ENCODE measurements around the gene CRISPLD2.

CRISPLD2 gene

GRCh38 chr16:84909476-84910085 lies 89.8 kb downstream of the CRISPLD2 start:
- no peak for DNase-seq (ENCODE audit: low read depth, low spot score)

DNA sequence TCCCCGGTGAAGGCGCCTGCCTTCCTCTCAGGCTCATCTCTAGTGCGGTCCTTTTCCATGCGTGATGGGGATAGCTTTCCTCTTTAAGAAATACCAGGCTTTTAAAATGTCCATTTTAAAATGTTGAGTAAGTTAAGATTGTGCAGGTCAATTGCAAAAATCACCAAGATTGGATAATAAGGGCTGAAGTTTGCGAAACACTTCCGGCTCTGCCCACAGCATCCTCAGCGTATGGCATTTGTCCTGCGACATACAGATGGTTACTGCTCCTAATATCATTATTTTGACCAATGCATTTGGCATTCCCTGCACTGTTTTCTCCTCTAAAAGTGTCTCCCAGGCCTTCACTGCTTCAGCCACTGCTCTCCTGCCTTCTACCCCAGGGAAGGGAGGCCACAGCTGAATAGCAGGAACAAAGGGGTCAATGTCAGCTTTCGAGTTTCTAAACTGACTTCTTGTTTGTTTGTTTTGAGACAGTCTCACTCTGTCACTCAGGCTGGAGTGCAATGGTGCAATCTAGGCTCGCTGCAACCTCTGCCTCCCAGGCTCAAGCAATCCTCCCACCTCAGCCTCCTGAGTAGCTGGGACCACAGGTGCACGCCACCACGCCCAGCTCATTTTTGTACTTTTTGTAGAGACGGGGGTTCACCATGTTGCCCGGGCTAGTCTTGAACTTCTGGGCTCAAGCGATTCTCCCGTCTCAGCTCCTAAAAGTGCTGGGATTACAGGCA lies 91.9 kb downstream of the CRISPLD2 start:
- no peak for DNase-seq (ENCODE audit: low read depth, low spot score)

GRCh38 chr16:84913315-84913714 lies 93.5 kb downstream of the CRISPLD2 start:
- DNase-seq (ENCODE audit: low read depth, low spot score): no peak

DNA sequence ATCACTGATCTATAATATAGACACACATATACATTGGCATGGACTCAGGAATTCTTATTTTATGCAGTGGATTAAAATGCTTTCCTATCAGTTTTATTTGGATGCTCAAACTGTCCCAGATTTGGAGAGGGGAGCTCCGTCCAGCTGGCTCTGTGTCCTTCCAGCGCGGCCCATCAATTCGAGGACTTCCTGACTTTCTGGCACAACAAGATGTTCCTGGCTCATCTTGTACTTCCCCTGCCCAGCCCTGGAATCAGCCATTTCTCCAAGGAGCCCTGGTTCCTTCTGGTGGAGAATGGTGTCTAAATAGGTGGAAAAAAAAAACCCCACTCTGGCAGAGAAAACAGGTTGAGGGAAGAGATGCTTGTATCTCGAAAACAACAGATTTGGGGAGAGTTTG lies 94.5 kb downstream of the CRISPLD2 start:
- DNase-seq (ENCODE audit: low read depth, low spot score): no peak

DNA sequence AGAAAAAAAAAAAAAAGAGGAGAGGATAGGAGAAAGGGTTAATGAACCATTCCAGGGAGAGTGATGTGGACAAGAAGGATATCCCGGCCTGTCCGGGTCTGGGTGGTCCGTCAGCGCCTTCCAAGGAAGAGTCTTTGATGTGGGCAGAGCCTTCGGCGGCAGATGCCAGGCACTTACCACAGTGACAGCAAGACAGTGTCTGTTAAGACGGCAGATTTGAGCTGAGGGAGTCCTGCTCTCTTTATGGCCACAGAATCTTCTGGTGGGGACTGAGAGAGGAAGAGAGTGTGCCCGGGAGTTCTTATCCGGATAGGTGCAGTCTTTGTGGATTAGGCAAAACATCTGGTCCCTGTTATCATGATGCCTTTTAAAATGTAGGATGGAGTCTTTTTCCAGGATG lies 96.4 kb downstream of the CRISPLD2 start:
- no peak for DNase-seq (ENCODE audit: low read depth, low spot score)

DNA sequence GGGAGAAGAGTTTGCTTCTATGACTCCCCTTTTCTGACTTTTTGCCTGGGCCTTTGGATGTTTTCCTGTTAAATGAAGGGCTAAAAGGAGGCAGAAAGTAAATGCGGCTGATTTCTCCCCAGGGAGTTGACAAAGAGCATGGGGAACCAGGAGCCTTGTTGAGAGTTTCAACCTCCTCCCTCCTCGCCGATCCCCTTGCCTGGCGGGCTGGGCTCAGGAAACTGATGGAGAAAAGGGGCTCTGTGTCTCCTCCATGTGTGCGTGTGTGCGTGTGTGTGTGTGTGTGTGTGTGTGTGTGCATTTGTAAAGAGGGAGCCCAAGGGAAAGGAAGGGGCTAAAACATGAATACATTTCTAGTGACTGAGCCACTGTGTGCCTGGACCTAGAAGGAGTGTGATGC lies 97.1 kb downstream of the CRISPLD2 start:
- no peak for DNase-seq (ENCODE audit: low read depth, low spot score)

- DNase-seq (ENCODE audit: low read depth, low spot score): no peak
Measured at GRCh38 chr16:84917492-84917891, 97.7 kb downstream of the CRISPLD2 start.

GRCh38 chr16:84918006-84918909 lies 98.5 kb downstream of the CRISPLD2 start:
- no peak for DNase-seq (ENCODE audit: low read depth, low spot score)

DNA sequence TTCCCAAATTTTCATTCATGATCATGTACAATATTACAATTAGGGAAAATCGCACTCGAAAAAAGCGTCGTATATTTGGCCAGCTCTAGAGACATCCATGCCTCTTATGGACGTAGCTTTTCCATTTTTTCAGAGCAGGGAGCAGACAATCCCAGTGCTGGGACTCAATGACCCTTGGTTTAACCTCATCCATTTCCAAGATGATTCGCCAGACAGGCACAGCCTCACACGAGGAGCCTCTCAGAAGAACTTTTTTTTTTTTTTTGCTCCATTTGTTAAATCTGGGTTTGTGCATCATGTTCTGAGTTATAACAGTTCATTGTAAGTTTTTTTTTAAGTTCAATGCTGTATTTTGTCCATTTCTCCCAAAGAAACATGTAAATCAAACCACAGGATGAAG lies 99.5 kb downstream of the CRISPLD2 start:
- no peak for DNase-seq (ENCODE audit: low read depth, low spot score)

DNA sequence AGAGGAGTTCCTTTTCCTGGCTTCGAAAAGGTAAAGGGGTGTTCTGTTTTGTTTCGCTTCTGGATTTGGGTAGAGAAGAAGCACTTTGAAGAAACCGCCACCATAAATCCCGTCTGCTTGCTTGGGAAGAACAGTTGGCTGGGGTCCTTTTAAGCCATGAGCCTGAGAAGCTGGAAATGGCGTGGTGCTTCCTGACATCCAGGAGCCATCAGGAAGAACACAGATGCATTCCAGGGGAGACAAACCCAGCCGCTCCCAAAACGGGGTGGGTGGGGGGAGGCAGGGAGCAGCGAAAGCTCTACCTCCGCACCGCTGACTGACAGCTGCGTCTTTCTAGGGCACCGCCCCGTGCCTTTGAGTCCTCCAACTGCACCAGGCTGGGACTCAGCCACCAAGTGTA lies 99.9 kb downstream of the CRISPLD2 start:
- DNase-seq (ENCODE audit: low read depth, low spot score): no peak

GRCh38 chr16:84920333-84920732 lies 100.5 kb downstream of the CRISPLD2 start:
- no peak for DNase-seq (ENCODE audit: low read depth, low spot score)

DNA sequence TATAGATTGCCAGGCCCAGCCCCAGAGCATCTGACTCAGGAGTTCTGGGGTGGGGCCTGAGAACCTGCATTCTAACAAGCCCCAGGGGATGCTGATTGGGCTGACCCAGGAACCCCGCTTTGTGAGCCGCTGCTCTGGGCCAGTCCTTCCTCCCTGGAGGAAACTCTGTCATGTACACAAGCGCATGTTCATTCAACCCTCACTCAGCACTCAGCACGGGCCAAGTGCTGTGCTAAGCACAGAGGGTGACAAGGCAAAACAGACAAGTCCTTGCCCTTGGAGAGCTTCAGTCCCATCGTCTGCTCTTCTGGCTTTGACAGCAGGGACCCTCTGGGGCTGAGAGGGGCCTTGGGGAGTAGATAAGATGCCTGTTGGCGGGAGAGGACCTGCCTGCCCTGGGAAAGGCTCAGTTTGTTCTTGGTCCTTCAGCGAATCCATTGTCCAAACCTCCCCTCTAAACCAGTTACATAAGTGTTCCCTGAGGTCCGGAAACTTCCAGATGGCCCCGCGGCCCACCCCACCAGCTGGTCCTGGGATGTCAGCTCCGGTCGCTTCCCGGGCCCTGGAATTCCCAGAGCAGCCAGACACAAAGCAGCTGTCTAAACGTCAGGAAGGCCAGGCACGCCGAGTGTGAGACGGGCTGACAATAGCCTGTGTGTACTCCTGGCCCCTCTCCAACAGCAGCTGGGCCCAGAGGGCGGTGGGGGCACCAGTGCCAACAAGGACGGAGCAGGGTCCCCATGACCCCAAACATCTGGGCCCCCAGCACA lies 102.8 kb downstream of the CRISPLD2 start:
- peak; percentile 31 for DNase-seq (ENCODE audit: low read depth, low spot score)

GRCh38 chr16:84924331-84925091 lies 104.7 kb downstream of the CRISPLD2 start:
- DNase-seq (ENCODE audit: low read depth, low spot score): no peak

DNA sequence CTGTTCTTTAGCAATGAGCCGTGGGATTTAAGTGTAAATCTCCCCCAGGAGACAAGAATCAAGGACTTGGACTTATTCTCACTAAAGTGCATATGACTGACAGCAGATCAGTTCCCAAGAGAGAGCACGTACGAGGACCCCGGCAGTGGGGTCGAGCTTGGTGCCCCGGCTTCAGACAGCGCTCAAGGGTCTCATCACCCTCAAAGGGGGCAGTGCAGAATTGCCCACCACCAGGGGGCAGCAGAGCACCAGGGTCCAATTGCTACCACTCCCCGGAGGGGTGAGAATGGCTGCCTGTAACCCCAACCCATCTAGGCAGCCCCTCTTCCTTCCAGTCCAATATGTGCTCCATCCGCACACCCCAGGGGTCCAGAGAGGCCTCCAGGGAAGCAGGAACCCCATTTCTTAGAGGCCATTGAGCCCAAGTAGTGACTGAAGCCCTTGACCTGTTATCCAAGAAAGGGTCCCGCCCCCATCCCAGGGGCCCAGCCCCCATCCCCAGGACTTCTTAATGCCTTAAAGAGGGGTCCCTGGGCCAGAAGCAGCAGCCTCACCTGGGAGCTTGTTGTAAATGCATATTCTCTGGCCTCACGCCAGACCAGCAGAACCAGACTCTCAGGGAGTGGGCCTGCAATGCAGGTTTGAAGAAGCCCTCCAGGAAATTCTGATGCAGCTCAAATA lies 105.4 kb downstream of the CRISPLD2 start:
- peak; percentile 28 for DNase-seq (ENCODE audit: low read depth, low spot score)

- no peak for DNase-seq (ENCODE audit: low read depth, low spot score)
Measured at GRCh38 chr16:84925773-84926372, 106.1 kb downstream of the CRISPLD2 start.

DNA sequence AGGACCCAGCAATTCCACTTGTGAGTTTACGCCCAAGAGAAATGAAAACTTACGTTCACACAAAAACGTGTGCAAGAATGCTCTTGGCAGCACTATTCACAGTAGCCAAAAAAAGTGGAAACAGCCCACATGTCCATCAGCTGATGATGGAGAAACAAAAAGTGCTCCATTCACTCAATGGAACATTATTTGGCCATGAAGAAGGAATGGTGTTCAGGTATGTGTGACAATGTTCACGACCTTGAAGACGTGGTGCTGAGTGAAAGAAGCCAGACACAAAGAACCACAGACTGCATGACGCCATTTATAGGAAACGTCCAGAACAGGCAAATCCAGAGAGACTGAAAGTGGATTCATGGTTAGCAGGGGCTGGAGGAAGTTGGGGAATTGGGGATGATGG lies 106.7 kb downstream of the CRISPLD2 start:
- DNase-seq (ENCODE audit: low read depth, low spot score): no peak

GRCh38 chr16:84927621-84928591 lies 108.1 kb downstream of the CRISPLD2 start:
- no peak for DNase-seq (ENCODE audit: low read depth, low spot score)

DNA sequence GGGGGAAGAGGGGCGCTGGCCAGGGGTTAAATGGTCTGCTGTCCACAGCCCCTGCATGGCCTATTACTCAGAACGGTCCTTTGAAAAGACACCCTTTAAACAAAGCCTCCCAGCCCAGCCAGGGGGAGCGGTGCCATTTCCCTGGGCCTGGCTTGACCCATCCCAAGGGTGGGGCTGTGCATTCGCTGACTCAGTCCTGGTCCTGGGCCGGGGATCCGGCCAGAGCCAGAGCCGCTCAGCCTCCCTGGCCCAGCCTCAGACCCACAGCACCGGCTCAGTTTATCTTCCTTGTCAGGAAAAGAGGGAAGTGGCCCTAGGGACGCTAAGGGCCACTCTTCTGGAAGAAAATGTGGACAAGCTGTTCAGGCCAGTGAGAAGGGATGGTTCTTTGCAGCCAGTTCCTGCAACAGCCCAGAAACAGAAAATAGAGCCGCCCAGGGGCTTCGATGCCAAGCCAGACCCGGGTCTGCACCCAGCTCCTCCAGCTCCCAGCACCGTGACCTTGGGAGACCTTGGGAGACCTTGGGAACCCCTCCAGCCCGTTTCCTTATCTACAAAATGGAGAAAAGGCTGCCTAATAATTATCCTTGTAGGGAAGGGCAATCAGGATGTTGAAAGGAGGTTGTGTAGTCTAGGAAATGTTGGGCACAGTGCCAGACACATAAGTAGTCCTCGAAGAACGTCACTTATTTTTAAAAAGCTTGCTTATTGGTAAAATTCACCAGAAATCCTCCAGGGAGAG lies 109.1 kb downstream of the CRISPLD2 start:
- DNase-seq (ENCODE audit: low read depth, low spot score): no peak

All from astrocyte of the hippocampus (primary cell).